Panc1 (cell line): ENCODE results near the gene TAL1. TPM values are rescaled to one million over a fixed set of nuclear protein-coding genes. Genes with fewer than 3 reads are reported as not detected.

ENCODE experiments used
- ATAC-seq: fragments of 200-7000 bp; cut with Tn5 transposase; 2 replicates; pipeline ENCODE4 v1.9.1; 2020; ENCODE audit warnings: mild to moderate bottlenecking, moderate library complexity
- BruUV-seq: library from RNA; stranded (reverse); fragments of 400-500 nt; replicated peaks from 2 replicates; lab custom pipeline; 2021; lab: Mats Ljungman, UMichigan
- CTCF ChIA-PET: fragments of 300-600 bp; sonication (Branson Sonifier 250); formaldehyde crosslinking; loops from one replicate; lab custom pipeline; 2022; ENCODE audit warnings: antibody characterized with exemption; lab: Charles Lee
- POLR2A ChIA-PET: fragments of 300-600 bp; sonication (Branson Sonifier 250); formaldehyde crosslinking; loops from one replicate; lab custom pipeline; 2022; ENCODE audit warnings: antibody characterized with exemption; lab: Charles Lee
- DNase-seq: peaks from one replicate; pipeline ENCODE4 v3.0.0-alpha.2; 2010; ENCODE audit warnings: low read depth, low spot score
- H3K27ac ChIP-seq: 2 replicates; pipeline ENCODE4 v1.5.1; 2011; ENCODE audit warnings: mild to moderate bottlenecking, low read length, inconsistent platforms
- H3K27me3 ChIP-seq: fragments of 200-500 bp; sonication (Bioruptor generic); 2 replicates; pipeline ENCODE4 v1.6.0; 2014; ENCODE audit warnings: low read length, inconsistent platforms; ENCODE audit not compliant: control insufficient read depth, insufficient read depth
- H3K36me3 ChIP-seq: fragments of 200-500 bp; sonication (Bioruptor generic); 2 replicates; pipeline ENCODE4 v1.5.1; 2014; ENCODE audit warnings: inconsistent platforms, mild to moderate bottlenecking, low read length, moderate library complexity; ENCODE audit not compliant: control insufficient read depth, insufficient read depth
- H3K4me1 ChIP-seq: 2 replicates; pipeline ENCODE4 v1.5.1; 2011; ENCODE audit warnings: inconsistent platforms, mild to moderate bottlenecking, low read length, moderate library complexity; ENCODE audit not compliant: control insufficient read depth, insufficient read depth
- H3K4me3 ChIP-seq, 2 experiments: 2 replicates each; pipeline ENCODE4 v1.5.1; 2011 to 2012; ENCODE audit warnings: low read depth in 2 of 2, low read length in 2 of 2, mild to moderate bottlenecking in 2 of 2, inconsistent platforms in 1 of 2, moderate library complexity in 1 of 2
- H3K9me3 ChIP-seq: fragments of 200-500 bp; sonication (Bioruptor generic); 2 replicates; pipeline ENCODE4 v1.5.1; 2014; ENCODE audit warnings: low read depth, mild to moderate bottlenecking, inconsistent platforms, low read length, moderate library complexity; ENCODE audit not compliant: control insufficient read depth, insufficient read depth
- POLR2AphosphoS5 ChIP-seq: IDR thresholded peaks from 2 replicates; pipeline ENCODE4 v1.6.1; 2012; ENCODE audit warnings: mild to moderate bottlenecking, low read depth, low read length, moderate library complexity
- SIN3A ChIP-seq: IDR thresholded peaks from 2 replicates; pipeline ENCODE4 v1.6.1; 2012; ENCODE audit warnings: low read depth, mild to moderate bottlenecking, low read length, moderate library complexity, borderline replicate concordance; ENCODE audit not compliant: insufficient read depth
- TCF7L2 ChIP-seq: IDR thresholded peaks from 2 replicates; pipeline ENCODE4 v1.6.1; 2011; ENCODE audit warnings: mild to moderate bottlenecking, low read depth, low read length, inconsistent platforms
- in situ Hi-C: cut with HindIII; loops from 2 replicates; pipeline ENCODE4 v1.10.0; 2016; ENCODE audit warnings: low sequenced_read_pairs, low pct_unique_long_range_greater_than_20kb
- intact Hi-C: fragments of 100-400 bp; cut with micrococcal nuclease; formaldehyde crosslinking; loops from one replicate; pipeline ENCODE4 v1.10.0; 2022; ENCODE audit not compliant: unreplicated experiment
- total RNA-seq: library from RNA; stranded (reverse); gene quantifications from one replicate; pipeline ENCODE4 v1.2.1, GENCODE V29; 2021; ENCODE audit not compliant: unreplicated experiment
- TF ChIP-seq, protein P1 (sequence below): fragments of 450-650 bp; IDR thresholded peaks from 2 replicates; pipeline ENCODE4 v1.5.1; 2017; ENCODE audit warnings: mild to moderate bottlenecking
- TF ChIP-seq, protein P2 (sequence below), 2 experiments: IDR thresholded peaks; 2 replicates each; pipeline ENCODE4 v1.6.1; 2011 to 2012; ENCODE audit warnings: low read depth in 2 of 2, control low read depth in 1 of 2, low read length in 1 of 2, mild to moderate bottlenecking in 1 of 2, moderate library complexity in 1 of 2; ENCODE audit not compliant: insufficient read depth in 1 of 2

The TAL1 gene
- total RNA-seq, 1 experiment from 2014 or later: 0.05 TPM

DNA sequence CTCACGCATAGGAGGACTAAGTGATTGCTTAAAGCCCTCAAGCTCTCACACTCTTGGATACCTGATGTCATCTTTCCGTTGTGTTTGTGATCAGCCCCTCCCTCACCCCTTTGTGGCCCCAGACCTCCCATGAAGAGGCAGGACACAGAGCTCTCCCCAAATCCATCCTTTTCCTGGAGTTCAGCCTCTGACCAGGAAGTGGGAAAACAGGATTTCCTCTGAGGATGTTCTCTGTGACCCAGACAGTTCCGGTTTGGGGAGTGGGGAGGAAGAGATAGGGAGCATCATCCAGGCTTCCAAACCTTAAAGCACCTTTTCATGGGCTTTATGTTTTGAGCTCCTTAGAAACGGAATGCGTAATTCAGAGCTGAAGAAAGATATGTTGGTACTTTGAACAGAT, 11.9 kb upstream of the TAL1 start:
- Histone ChIP-seq H3K4me3 (no peak overlapping the region), H3K27ac (no peak overlapping the region), H3K4me1 (no peaks in the 10 kb centered on the region), H3K36me3 (no peaks in the 10 kb centered on the region), H3K9me3 (no peaks in the 10 kb centered on the region), H3K27me3 (no peaks in the 10 kb centered on the region)
- ATAC-seq: no peak
- BruUV-seq: no TSS peak
- DNase-seq: no peak
- POLR2A ChIA-PET: no interaction called here
- in situ Hi-C loops: no loop called here
- CTCF ChIA-PET: no interaction called here
- TF ChIP-seq, protein P1, sequence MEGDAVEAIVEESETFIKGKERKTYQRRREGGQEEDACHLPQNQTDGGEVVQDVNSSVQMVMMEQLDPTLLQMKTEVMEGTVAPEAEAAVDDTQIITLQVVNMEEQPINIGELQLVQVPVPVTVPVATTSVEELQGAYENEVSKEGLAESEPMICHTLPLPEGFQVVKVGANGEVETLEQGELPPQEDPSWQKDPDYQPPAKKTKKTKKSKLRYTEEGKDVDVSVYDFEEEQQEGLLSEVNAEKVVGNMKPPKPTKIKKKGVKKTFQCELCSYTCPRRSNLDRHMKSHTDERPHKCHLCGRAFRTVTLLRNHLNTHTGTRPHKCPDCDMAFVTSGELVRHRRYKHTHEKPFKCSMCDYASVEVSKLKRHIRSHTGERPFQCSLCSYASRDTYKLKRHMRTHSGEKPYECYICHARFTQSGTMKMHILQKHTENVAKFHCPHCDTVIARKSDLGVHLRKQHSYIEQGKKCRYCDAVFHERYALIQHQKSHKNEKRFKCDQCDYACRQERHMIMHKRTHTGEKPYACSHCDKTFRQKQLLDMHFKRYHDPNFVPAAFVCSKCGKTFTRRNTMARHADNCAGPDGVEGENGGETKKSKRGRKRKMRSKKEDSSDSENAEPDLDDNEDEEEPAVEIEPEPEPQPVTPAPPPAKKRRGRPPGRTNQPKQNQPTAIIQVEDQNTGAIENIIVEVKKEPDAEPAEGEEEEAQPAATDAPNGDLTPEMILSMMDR: no peak
- TF ChIP-seq POLR2AphosphoS5 (no peak), TCF7L2 (no peak), SIN3A (no peak)
- TF ChIP-seq, protein P2, sequence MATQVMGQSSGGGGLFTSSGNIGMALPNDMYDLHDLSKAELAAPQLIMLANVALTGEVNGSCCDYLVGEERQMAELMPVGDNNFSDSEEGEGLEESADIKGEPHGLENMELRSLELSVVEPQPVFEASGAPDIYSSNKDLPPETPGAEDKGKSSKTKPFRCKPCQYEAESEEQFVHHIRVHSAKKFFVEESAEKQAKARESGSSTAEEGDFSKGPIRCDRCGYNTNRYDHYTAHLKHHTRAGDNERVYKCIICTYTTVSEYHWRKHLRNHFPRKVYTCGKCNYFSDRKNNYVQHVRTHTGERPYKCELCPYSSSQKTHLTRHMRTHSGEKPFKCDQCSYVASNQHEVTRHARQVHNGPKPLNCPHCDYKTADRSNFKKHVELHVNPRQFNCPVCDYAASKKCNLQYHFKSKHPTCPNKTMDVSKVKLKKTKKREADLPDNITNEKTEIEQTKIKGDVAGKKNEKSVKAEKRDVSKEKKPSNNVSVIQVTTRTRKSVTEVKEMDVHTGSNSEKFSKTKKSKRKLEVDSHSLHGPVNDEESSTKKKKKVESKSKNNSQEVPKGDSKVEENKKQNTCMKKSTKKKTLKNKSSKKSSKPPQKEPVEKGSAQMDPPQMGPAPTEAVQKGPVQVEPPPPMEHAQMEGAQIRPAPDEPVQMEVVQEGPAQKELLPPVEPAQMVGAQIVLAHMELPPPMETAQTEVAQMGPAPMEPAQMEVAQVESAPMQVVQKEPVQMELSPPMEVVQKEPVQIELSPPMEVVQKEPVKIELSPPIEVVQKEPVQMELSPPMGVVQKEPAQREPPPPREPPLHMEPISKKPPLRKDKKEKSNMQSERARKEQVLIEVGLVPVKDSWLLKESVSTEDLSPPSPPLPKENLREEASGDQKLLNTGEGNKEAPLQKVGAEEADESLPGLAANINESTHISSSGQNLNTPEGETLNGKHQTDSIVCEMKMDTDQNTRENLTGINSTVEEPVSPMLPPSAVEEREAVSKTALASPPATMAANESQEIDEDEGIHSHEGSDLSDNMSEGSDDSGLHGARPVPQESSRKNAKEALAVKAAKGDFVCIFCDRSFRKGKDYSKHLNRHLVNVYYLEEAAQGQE (IDR thresholded peaks at IDR 0.05; ENCODE audit: insufficient read depth in 1 of 2, low read depth in 2 of 2, low read length in 1 of 2): no peak
- intact Hi-C loops: no loop called here

- no peaks in the 10 kb centered on the region for H3K4me1 ChIP-seq
- ATAC-seq (no peak; the same call in 1 of the 2 replicates), DNase-seq (no peak)
- H3K4me3 ChIP-seq: no peak overlapping the region
- H3K27ac ChIP-seq: no peak overlapping the region
- BruUV-seq: no TSS peak
- TF ChIP-seq, protein P1: no peak
- no peak for TF ChIP-seq TCF7L2
- TF ChIP-seq SIN3A: no peak
- TF ChIP-seq, protein P2 (IDR thresholded peaks at IDR 0.05; ENCODE audit: insufficient read depth in 1 of 2, low read depth in 2 of 2, low read length in 1 of 2): no peak
- no peak for TF ChIP-seq POLR2AphosphoS5
- ChIA-PET POLR2A (no interaction called here), CTCF (no interaction called here)
- no peaks in the 10 kb centered on the region for H3K36me3 ChIP-seq
- intact Hi-C loops: no loop called here
- in situ Hi-C loops: no loop called here
- H3K9me3 ChIP-seq: no peaks in the 10 kb centered on the region
- H3K27me3 ChIP-seq: no peaks in the 10 kb centered on the region
Measured at GRCh38 chr1:47241114-47242113, 9.4 kb upstream of the TAL1 start.
